ENCODE results near the gene ZNF286A. TPM values are rescaled to one million over a fixed set of nuclear protein-coding genes. Genes with fewer than 3 reads are reported as not detected.
"Not testable (repeated sequence)": the region's sequence is repeated elsewhere in the genome, so short reads cannot be mapped to it uniquely, and the experiment has no call there.

The ZNF286A gene
- total RNA-seq, 1 donor from 2014 or later = 35.0 TPM

DNA sequence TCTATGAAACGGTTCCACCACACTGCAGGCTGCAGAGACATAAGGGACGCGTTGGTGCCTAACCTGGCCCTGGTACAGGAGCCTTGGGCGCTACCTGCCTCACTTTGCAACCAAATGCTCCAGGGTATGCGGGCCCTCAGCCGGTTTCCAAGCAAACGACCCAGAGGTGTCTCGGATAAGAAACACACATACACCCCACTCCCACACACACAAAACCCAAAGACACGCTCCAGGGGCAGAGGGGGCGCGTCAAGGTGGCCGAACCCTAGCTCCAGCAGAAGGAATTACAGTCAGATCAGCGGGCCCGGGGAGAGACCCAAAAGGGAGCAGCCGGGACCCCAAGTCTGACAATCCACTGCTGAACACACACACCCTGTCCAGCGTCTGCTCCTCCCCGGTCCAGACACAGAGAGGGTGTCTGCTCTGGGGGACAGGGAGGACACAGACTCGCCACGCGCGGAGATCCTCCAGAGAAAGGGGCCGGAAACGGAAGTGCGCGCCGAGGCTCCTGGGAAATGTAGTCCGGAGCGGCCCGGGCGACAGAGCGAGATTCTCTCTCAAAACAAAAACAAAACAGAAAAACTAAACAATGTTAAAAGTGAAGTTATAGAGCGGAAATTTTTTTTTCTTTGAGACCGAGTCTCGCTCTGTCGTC lies 15.6 kb upstream of the ZNF286A start, which contains the start of gene TRIM16:
Gene TRIM16, minus strand, starts transcription at position 488 of the 655 bp plus-strand sequence. CDS start 32,702 bp downstream, outside the sequence.
- H3K36me3 Mint-ChIP-seq (ENCODE audit: low read depth); DNase-seq (ENCODE audit: low spot score); H3K27me3 Mint-ChIP-seq (ENCODE audit: low read depth); H3K9me3 Mint-ChIP-seq (ENCODE audit: low read depth): not testable (repeated sequence)
- H3K27ac Mint-ChIP-seq (ENCODE audit: unreplicated experiment) = peak within 1 kb of the TSS; percentile 89
- TF ChIP-seq, protein P1, sequence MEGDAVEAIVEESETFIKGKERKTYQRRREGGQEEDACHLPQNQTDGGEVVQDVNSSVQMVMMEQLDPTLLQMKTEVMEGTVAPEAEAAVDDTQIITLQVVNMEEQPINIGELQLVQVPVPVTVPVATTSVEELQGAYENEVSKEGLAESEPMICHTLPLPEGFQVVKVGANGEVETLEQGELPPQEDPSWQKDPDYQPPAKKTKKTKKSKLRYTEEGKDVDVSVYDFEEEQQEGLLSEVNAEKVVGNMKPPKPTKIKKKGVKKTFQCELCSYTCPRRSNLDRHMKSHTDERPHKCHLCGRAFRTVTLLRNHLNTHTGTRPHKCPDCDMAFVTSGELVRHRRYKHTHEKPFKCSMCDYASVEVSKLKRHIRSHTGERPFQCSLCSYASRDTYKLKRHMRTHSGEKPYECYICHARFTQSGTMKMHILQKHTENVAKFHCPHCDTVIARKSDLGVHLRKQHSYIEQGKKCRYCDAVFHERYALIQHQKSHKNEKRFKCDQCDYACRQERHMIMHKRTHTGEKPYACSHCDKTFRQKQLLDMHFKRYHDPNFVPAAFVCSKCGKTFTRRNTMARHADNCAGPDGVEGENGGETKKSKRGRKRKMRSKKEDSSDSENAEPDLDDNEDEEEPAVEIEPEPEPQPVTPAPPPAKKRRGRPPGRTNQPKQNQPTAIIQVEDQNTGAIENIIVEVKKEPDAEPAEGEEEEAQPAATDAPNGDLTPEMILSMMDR (IDR thresholded peaks at IDR 0.05) = peak; percentile 74
- peaks cover 10% of the 10 kb centered on the region for H3K4me1 Mint-ChIP-seq (ENCODE audit: low read depth)
- peak within 1 kb of the TSS; percentile 93 for H3K4me3 Mint-ChIP-seq (ENCODE audit: unreplicated experiment)

DNA sequence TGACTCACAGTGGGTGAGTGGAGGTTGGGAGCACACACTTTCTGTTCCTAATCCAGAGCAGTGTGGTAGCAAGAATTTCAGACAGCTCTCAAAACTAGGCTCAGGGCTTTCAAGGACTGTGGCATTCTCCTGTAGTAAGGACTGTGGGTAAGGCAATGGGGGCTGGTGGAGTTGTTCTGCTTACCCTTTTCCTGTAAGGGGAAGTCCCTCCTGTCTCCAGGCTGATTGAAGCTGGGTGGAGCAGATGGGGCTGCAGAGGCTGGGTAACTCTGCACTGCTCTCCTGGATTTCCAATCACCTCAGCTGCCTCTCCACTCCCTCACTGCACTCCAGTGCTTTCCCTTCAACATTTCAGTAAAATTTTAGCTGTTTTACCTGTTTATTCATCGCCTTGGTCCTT lies 12.1 kb upstream of the ZNF286A start:
- not testable (repeated sequence) for H3K9me3 Mint-ChIP-seq (ENCODE audit: low read depth); H3K27ac Mint-ChIP-seq (ENCODE audit: unreplicated experiment); H3K4me3 Mint-ChIP-seq (ENCODE audit: unreplicated experiment); H3K36me3 Mint-ChIP-seq (ENCODE audit: low read depth); H3K27me3 Mint-ChIP-seq (ENCODE audit: low read depth); DNase-seq (ENCODE audit: low spot score)
- H3K4me1 Mint-ChIP-seq (ENCODE audit: low read depth) = peaks cover 10% of the 10 kb centered on the region

DNA sequence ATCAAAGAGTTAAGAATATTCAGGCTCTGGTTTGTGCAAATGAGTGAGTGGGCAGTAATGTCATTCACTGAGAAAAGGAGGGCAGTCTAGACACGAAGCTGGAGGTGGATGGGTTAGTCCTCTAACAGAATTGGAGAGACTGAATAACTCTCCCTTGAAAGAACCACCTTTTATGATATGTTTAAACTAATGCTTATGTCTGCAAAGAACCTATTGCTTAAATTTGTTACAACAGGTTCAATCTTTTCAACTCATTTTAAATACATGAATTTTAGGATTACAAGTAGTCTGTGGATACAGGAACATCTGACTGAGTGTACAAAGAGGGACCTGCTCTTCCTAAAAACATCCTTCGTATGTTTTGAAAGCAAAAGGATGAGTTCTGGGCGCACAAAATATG lies 585 bp upstream of the ZNF286A start:
- not testable (repeated sequence) for DNase-seq (ENCODE audit: low spot score); H3K9me3 Mint-ChIP-seq (ENCODE audit: low read depth); H3K4me1 Mint-ChIP-seq (ENCODE audit: low read depth); H3K27me3 Mint-ChIP-seq (ENCODE audit: low read depth); H3K36me3 Mint-ChIP-seq (ENCODE audit: low read depth)
- peak overlapping the region; percentile 85 for H3K4me3 Mint-ChIP-seq (ENCODE audit: unreplicated experiment)
- H3K27ac Mint-ChIP-seq (ENCODE audit: unreplicated experiment) = peak overlapping the region; percentile 12

DNA sequence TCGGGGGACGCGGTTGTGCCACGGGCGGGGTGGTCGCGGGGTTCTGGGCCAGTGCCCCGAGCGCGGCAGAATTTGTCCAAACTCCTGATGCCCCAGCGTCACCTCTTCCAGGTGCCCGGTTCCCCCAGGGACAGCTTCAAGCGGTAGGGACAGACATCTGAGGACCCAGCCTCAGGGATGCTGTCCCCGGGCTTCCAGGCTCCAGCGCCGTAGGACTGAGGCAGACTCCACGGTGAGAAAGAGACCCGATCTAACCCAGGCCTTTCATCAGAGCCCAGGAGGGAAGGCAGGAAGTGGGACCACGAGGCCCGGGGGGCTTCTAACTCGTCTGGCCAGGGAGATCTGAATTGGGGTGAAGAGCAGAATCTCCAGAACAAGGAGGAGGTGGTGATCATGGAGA lies 385 bp downstream of the ZNF286A start:
- H3K27me3 Mint-ChIP-seq (ENCODE audit: low read depth); H3K4me1 Mint-ChIP-seq (ENCODE audit: low read depth); DNase-seq (ENCODE audit: low spot score); H3K9me3 Mint-ChIP-seq (ENCODE audit: low read depth): not testable (repeated sequence)
- Mint-ChIP-seq H3K36me3 (ENCODE audit: low read depth) (peaks cover 12% of the 10 kb centered on the region), H3K27ac (ENCODE audit: unreplicated experiment) (peak overlapping the region; percentile 87), H3K4me3 (ENCODE audit: unreplicated experiment) (peak overlapping the region; percentile 85)

DNA sequence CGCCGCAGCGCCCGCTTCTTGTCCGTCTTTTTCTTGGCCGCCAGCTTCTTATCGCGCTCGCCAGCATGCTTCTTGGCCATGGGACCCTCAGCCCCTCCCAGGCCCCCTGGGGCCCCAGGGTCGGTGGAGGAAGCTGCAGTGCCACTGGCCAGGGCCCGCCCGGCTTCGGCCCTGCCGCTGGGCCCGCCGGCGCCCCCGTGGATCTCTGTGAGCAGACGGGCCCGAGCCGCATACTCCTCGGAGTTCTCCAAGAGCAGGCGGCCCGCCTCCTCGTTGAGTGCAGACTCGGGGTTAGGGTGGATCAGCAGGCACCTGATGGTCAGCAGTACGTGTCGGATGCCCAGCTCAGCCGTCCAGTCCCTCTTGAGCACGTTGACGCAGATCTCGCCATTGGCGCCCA lies 4.7 kb downstream of the ZNF286A start:
- H3K4me3 Mint-ChIP-seq (ENCODE audit: unreplicated experiment); H3K27ac Mint-ChIP-seq (ENCODE audit: unreplicated experiment); H3K27me3 Mint-ChIP-seq (ENCODE audit: low read depth); DNase-seq (ENCODE audit: low spot score); H3K4me1 Mint-ChIP-seq (ENCODE audit: low read depth): not testable (repeated sequence)
- Mint-ChIP-seq H3K9me3 (ENCODE audit: low read depth) (peaks cover 20% of the 10 kb centered on the region), H3K36me3 (ENCODE audit: low read depth) (peaks cover 42% of the 10 kb centered on the region)

DNA sequence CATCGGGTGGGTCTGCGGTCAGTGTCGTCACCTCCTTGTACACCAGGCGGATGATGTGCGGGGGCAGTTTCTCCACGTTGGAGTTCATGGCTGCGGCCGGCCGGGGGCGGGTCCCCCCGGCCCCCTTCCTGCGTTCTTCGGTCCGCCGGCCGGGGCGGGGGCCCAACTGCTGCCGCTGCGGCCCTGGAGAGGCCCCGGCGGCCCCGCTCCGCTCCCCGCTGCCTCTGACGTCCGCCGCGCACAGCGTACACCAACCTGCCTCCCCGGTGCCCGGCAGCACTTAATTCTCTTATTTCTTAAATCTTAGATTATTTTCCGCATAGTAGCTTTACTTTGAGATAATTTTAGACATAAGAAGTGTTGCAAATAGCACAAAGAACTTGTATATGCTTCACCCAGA lies 5.3 kb downstream of the ZNF286A start:
- not testable (repeated sequence) for H3K4me3 Mint-ChIP-seq (ENCODE audit: unreplicated experiment); H3K27me3 Mint-ChIP-seq (ENCODE audit: low read depth); H3K27ac Mint-ChIP-seq (ENCODE audit: unreplicated experiment); H3K4me1 Mint-ChIP-seq (ENCODE audit: low read depth); DNase-seq (ENCODE audit: low spot score)
- Mint-ChIP-seq H3K9me3 (ENCODE audit: low read depth) (peaks cover 24% of the 10 kb centered on the region), H3K36me3 (ENCODE audit: low read depth) (peaks cover 46% of the 10 kb centered on the region)

DNA sequence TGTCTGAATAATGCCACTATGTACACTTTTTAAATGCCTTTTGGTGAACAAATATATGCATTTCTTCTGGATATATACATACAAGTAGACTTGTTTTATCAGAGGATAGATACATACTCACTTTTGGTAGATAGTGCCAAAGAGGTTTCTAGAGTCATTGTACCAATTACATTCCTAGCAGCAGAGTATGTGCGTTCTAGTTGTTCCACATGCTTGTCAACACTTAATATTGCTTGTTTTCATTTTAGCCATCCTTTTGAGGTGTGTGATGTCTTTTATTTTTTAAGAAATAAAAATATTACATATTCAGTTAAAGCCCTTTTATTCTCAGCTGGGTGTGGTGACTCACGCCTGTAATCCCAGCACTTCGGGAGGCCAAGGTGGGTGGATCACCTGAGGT lies 9.3 kb downstream of the ZNF286A start:
- not testable (repeated sequence) for DNase-seq (ENCODE audit: low spot score); H3K27me3 Mint-ChIP-seq (ENCODE audit: low read depth); H3K4me3 Mint-ChIP-seq (ENCODE audit: unreplicated experiment); H3K27ac Mint-ChIP-seq (ENCODE audit: unreplicated experiment); H3K4me1 Mint-ChIP-seq (ENCODE audit: low read depth)
- Mint-ChIP-seq H3K9me3 (ENCODE audit: low read depth) (peaks cover 30% of the 10 kb centered on the region), H3K36me3 (ENCODE audit: low read depth) (peaks cover 51% of the 10 kb centered on the region)

DNA sequence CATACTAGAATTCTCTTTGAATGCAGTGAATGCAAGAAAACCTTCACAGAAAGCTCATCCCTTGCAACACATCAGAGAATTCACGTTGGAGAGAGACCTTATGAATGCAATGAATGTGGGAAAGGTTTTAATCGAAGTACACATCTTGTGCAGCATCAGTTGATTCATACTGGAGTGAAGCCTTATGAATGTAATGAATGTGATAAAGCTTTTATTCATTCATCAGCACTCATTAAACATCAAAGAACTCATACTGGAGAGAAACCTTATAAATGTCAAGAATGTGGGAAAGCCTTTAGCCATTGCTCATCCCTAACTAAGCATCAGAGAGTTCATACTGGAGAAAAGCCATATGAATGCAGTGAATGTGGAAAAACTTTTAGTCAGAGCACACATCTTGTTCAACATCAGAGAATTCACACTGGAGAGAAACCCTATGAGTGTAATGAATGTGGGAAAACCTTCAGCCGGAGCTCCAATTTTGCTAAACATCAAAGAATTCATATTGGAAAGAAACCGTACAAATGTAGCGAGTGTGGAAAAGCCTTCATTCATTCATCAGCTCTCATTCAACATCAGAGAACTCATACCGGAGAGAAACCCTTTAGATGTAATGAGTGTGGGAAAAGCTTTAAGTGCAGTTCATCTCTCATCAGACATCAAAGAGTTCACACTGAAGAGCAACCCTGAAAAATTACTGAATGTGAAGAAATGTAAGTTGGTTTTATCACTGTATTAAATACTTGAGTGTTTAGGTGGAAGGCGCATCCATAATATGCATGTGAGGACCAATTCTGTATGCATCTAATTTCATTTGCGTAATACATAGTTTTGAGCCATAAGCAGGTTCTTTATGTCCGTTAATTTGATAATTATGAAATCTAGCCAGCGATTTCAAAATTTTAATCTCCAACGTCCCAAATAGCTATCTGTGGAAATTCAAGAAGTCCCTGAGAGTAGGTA lies 17.3 kb downstream of the ZNF286A start:
- Mint-ChIP-seq H3K9me3 (ENCODE audit: low read depth) (peaks cover 26% of the 10 kb centered on the region), H3K36me3 (ENCODE audit: low read depth) (peaks cover 43% of the 10 kb centered on the region), H3K27ac (ENCODE audit: unreplicated experiment) (peak overlapping the region; percentile 45)
- not testable (repeated sequence) for H3K27me3 Mint-ChIP-seq (ENCODE audit: low read depth); H3K4me1 Mint-ChIP-seq (ENCODE audit: low read depth); H3K4me3 Mint-ChIP-seq (ENCODE audit: unreplicated experiment); DNase-seq (ENCODE audit: low spot score)

DNA sequence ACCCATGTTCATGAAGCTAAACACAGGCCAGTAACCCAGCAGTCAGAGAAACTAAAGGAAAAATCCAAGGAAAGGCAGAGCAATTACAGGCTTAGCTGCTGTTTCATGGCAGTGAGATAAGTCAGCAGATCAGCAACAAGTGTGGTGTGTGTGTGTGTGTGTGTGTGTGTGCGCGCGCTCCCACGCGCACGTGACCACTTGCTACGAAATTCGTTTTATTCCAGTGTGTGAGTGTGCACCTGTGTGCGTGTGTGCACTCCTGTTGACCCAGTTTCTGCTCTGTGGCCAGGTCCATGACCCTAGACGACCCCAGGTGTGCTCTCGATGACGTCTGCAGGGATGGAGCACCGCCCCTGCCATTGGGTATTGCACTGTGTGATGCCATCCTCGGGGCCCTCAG lies 31.0 kb downstream of the ZNF286A start:
- H3K4me3 Mint-ChIP-seq (ENCODE audit: unreplicated experiment); H3K4me1 Mint-ChIP-seq (ENCODE audit: low read depth); H3K27me3 Mint-ChIP-seq (ENCODE audit: low read depth); DNase-seq (ENCODE audit: low spot score); H3K9me3 Mint-ChIP-seq (ENCODE audit: low read depth); H3K36me3 Mint-ChIP-seq (ENCODE audit: low read depth); H3K27ac Mint-ChIP-seq (ENCODE audit: unreplicated experiment): not testable (repeated sequence)

DNA sequence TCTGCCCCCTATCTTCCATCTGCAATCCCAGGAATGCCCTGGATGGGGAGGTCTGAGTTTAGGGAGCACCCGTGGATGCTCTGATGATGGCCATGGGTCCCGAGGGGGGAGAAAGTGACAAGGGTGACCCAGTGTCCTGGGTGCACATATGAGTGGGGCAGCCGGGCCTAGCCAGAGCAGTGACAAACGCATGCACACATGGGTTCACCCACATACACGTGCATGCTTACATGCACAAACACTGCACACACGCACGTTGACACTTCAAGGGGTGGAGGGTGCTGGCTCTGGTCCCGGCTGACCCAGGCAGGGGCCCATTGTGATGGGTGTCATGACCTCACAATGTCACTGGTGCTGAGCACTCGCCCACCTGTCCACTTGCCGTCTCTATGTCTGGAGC lies 32.3 kb downstream of the ZNF286A start, which contains the start of gene TBC1D26:
Gene TBC1D26, plus strand, starts transcription at position 384 of the 400 bp plus-strand sequence. CDS start 3,066 bp downstream, outside the sequence.
- H3K4me1 Mint-ChIP-seq (ENCODE audit: low read depth); H3K36me3 Mint-ChIP-seq (ENCODE audit: low read depth); DNase-seq (ENCODE audit: low spot score); H3K4me3 Mint-ChIP-seq (ENCODE audit: unreplicated experiment); H3K27ac Mint-ChIP-seq (ENCODE audit: unreplicated experiment); H3K27me3 Mint-ChIP-seq (ENCODE audit: low read depth); H3K9me3 Mint-ChIP-seq (ENCODE audit: low read depth): not testable (repeated sequence)

DNA sequence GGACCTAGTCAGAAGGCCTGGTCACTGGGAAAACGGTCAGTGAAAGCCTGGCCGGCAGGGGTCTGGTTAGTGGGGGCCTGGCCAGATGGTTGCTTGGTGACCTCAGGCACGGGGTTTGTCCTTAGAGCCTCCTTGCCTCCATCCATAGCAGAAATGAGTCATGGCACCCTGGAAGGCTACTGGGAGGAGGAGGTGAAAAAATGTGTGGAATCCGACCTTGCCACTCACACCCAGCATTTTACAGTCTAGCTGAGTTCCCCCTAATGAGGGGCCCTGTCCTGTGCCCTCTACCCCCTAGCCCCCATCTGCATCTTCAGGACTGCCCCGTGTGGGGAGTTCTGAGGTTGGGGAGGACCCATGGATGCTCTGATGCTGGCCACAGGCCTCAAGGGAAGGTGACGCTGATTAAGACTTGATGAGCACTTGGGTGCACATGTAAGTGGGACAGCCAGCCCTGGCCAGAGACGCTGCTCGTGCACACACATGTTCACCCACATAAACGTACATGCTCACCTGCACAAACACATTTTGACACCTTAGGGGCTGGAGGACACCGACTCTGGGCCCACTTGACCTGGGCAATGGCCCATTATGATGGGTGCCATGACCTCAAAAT lies 33.7 kb downstream of the ZNF286A start:
- H3K9me3 Mint-ChIP-seq (ENCODE audit: low read depth); H3K4me3 Mint-ChIP-seq (ENCODE audit: unreplicated experiment); H3K4me1 Mint-ChIP-seq (ENCODE audit: low read depth); H3K27ac Mint-ChIP-seq (ENCODE audit: unreplicated experiment); H3K36me3 Mint-ChIP-seq (ENCODE audit: low read depth); DNase-seq (ENCODE audit: low spot score); H3K27me3 Mint-ChIP-seq (ENCODE audit: low read depth): not testable (repeated sequence)
